ENCODE measurements around the gene TREML4. TPM values are rescaled to one million over a fixed set of nuclear protein-coding genes. Genes with fewer than 3 reads are reported as not detected.

The TREML4 gene
- polyA plus RNA-seq, 1 donor (not counting 4 experiments of a cell fraction or from before 2014, with no cell fraction given) = not detected

DNA sequence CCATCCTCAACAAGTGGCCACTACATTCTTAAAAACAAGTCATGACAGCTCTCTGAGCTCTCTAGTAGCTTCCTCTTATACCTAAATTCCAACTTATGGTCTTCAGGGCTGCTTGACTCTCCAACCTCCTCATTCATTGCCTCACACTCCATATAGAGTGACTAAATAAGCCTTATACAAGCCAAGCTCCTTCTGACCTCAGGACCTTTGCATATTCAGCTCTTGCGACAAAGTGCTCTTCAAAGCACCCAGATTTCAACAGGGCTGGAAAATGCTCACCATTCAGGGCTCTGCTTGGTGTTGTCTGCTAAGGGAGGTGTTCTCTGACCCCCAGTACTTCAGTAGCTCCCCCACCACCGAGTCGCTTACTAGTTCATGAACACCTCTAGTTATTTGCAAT lies 30.9 kb upstream of the TREML4 start:
- Histone ChIP-seq H3K4me3 (ENCODE audit: control insufficient read depth in 2 of 3, extremely low read depth in 1 of 3, insufficient read depth in 2 of 3, low read depth in 1 of 3, low read length in 3 of 3) (no peak overlapping the region), H2AFZ (ENCODE audit: control insufficient read depth, low read length) (no peak overlapping the region), H3K27ac (ENCODE audit: control insufficient read depth, insufficient read depth, low read length) (no peak overlapping the region), H3K9ac (ENCODE audit: control insufficient read depth, extremely low read depth, insufficient read depth, low read length) (no peak overlapping the region), H3K4me1 (ENCODE audit: control insufficient read depth, extremely low read depth, insufficient read depth, low read length) (peaks cover 9% of the 10 kb centered on the region), H3K36me3 (ENCODE audit: control insufficient read depth in 2 of 2, extremely low read depth in 1 of 2, insufficient read depth in 2 of 2, low read length in 2 of 2) (no peaks in the 10 kb centered on the region), H3K27me3 (ENCODE audit: control insufficient read depth, extremely low read depth, insufficient read depth, low read length) (peaks cover 10% of the 10 kb centered on the region), H4K20me1 (ENCODE audit: control insufficient read depth, extremely low read depth, insufficient read depth, low read length) (no peaks in the 10 kb centered on the region), H3K79me2 (ENCODE audit: control insufficient read depth, insufficient read depth, low read length) (no peaks in the 10 kb centered on the region), H3K9me1 (ENCODE audit: control insufficient read depth, extremely low read depth, insufficient read depth, low read length) (no peaks in the 10 kb centered on the region), H3K9me3 (ENCODE audit: control insufficient read depth, low read depth, low read length) (no peaks in the 10 kb centered on the region), H3K4me2 (ENCODE audit: control insufficient read depth, extremely low read depth, insufficient read depth, low read depth, low read length) (no peak overlapping the region)
- DNase-seq (ENCODE audit: low read depth, low spot score) = no peak
- FAIRE-seq = no peak
- no peak for TF ChIP-seq EZH2 (IDR thresholded peaks at IDR 0.05; ENCODE audit: low read length)
- TF ChIP-seq, protein P1, sequence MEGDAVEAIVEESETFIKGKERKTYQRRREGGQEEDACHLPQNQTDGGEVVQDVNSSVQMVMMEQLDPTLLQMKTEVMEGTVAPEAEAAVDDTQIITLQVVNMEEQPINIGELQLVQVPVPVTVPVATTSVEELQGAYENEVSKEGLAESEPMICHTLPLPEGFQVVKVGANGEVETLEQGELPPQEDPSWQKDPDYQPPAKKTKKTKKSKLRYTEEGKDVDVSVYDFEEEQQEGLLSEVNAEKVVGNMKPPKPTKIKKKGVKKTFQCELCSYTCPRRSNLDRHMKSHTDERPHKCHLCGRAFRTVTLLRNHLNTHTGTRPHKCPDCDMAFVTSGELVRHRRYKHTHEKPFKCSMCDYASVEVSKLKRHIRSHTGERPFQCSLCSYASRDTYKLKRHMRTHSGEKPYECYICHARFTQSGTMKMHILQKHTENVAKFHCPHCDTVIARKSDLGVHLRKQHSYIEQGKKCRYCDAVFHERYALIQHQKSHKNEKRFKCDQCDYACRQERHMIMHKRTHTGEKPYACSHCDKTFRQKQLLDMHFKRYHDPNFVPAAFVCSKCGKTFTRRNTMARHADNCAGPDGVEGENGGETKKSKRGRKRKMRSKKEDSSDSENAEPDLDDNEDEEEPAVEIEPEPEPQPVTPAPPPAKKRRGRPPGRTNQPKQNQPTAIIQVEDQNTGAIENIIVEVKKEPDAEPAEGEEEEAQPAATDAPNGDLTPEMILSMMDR (optimal IDR thresholded peaks at IDR 0.05 in 1 of 3, IDR thresholded peaks at IDR 0.05 in 1 of 3, conservative IDR thresholded peaks at IDR 0.05 in 1 of 3; ENCODE audit: extremely low read depth in 1 of 3, insufficient read depth in 2 of 3, low read length in 3 of 3) = no peak
- dilution Hi-C loops (cut with MboI; ENCODE audit: extremely low pct_ligation_motif_present, low sequenced_read_pairs) = loop anchor here (25.0 kb wide), 1 partner anchor 110 kb away; no protein-coding TSS in a partner anchor

GRCh38 chr6:41199552-41200246 lies 28.4 kb upstream of the TREML4 start:
- Histone ChIP-seq H3K36me3 (ENCODE audit: control insufficient read depth in 2 of 2, extremely low read depth in 1 of 2, insufficient read depth in 2 of 2, low read length in 2 of 2) (no peaks in the 10 kb centered on the region), H2AFZ (ENCODE audit: control insufficient read depth, low read length) (no peak overlapping the region), H4K20me1 (ENCODE audit: control insufficient read depth, extremely low read depth, insufficient read depth, low read length) (no peaks in the 10 kb centered on the region), H3K9me3 (ENCODE audit: control insufficient read depth, low read depth, low read length) (no peaks in the 10 kb centered on the region), H3K9me1 (ENCODE audit: control insufficient read depth, extremely low read depth, insufficient read depth, low read length) (no peaks in the 10 kb centered on the region), H3K27ac (ENCODE audit: control insufficient read depth, insufficient read depth, low read length) (no peak overlapping the region), H3K4me1 (ENCODE audit: control insufficient read depth, extremely low read depth, insufficient read depth, low read length) (peaks cover 9% of the 10 kb centered on the region), H3K4me3 (ENCODE audit: control insufficient read depth in 2 of 3, extremely low read depth in 1 of 3, insufficient read depth in 2 of 3, low read depth in 1 of 3, low read length in 3 of 3) (no peak overlapping the region), H3K4me2 (ENCODE audit: control insufficient read depth, extremely low read depth, insufficient read depth, low read depth, low read length) (no peak overlapping the region), H3K79me2 (ENCODE audit: control insufficient read depth, insufficient read depth, low read length) (no peaks in the 10 kb centered on the region), H3K9ac (ENCODE audit: control insufficient read depth, extremely low read depth, insufficient read depth, low read length) (no peak overlapping the region), H3K27me3 (ENCODE audit: control insufficient read depth, extremely low read depth, insufficient read depth, low read length) (no peaks in the 10 kb centered on the region)
- no peak for TF ChIP-seq EZH2 (IDR thresholded peaks at IDR 0.05; ENCODE audit: low read length)
- TF ChIP-seq, protein P1 (optimal IDR thresholded peaks at IDR 0.05 in 1 of 3, IDR thresholded peaks at IDR 0.05 in 1 of 3, conservative IDR thresholded peaks at IDR 0.05 in 1 of 3; ENCODE audit: extremely low read depth in 1 of 3, insufficient read depth in 2 of 3, low read length in 3 of 3) = no peak
- DNase-seq (ENCODE audit: low read depth, low spot score) (no peak), FAIRE-seq (no peak)
- dilution Hi-C loops (cut with MboI; ENCODE audit: extremely low pct_ligation_motif_present, low sequenced_read_pairs) = loop anchor here (25.0 kb wide), 1 partner anchor 112 kb away; no protein-coding TSS in a partner anchor

Measured in keratinocyte (primary cell).